Left lung (tissue), 10 donors: ENCODE measurements around the gene NTRK2. TPM values are rescaled to one million over a fixed set of nuclear protein-coding genes. Genes with fewer than 3 reads are reported as not detected.

Experiments used
- ATAC-seq: fragments of 200-7000 bp; cut with Tn5 transposase; one replicate; pipeline ENCODE4 v1.9.1; 2020; ENCODE audit warnings: moderate library complexity
- DNase-seq, 4 donors: peaks; one replicate each; pipeline ENCODE4 v3.0.0-alpha.2; 2013 to 2020
- H3K27ac ChIP-seq, 2 donors: fragments of 200-600 bp; sonication (generic) in 1 of 2; one replicate each; pipeline versions ENCODE4 v1.5.0 to v1.8.0; 2020 to 2021
- H3K27me3 ChIP-seq, 2 donors: fragments of 200-600 bp; sonication (generic) in 1 of 2; one replicate each; pipeline versions ENCODE4 v1.5.0 to v1.8.0; 2020 to 2021
- H3K36me3 ChIP-seq, 2 donors: fragments of 200-600 bp; sonication (generic) in 1 of 2; one replicate each; pipeline versions ENCODE4 v1.5.0 to v1.8.0; 2020 to 2021
- H3K4me1 ChIP-seq, 2 donors: fragments of 200-600 bp; one replicate each; pipeline ENCODE4 v1.8.0; 2021
- H3K4me3 ChIP-seq, 2 donors: fragments of 200-600 bp; sonication (generic) in 1 of 2; one replicate each; pipeline versions ENCODE4 v1.5.0 to v1.8.0; 2020 to 2021; ENCODE audit warnings: mild to moderate bottlenecking in 1 of 2
- H3K9me3 ChIP-seq, 2 donors: fragments of 200-600 bp; sonication (generic) in 1 of 2; one replicate each; pipeline versions ENCODE4 v1.5.0 to v1.8.0; 2020 to 2021
- CTCF ChIP-seq, 2 donors: fragments of 200-600 bp; sonication (generic) in 1 of 2; IDR thresholded peaks; one replicate each; pipeline versions ENCODE4 v1.5.0 to v1.8.0; 2021; ENCODE audit warnings: antibody characterized with exemption in 2 of 2
- intact Hi-C, 2 donors: fragments of 100-400 bp; cut with DNase I; formaldehyde crosslinking; loops; one replicate each; pipeline versions ENCODE4 v1.11.2 to v1.14.2; 2022
- polyA plus RNA-seq, 6 donors: library from polyadenylated mRNA; unstranded; fragments of 120-200 nt; gene quantifications; one replicate each; pipeline ENCODE4 v1.2.1, GENCODE V29; 2013; ENCODE audit not compliant: insufficient read length in 6 of 6
- total RNA-seq, 2 donors: library from RNA; stranded (reverse); fragmentation: NEBNext Ultra II Directional; extraction: Animal tissue kit (Norgen Biotek cat#: 25700); gene quantifications; one replicate each; pipeline ENCODE4 v1.2.1, GENCODE V29; 2021
- donor health status: DM: no; HTN: yes; CAD: no.
- donor health status: DM: no; HTN: no; CAD: no.

Gene NTRK2
- total and polyA plus RNA-seq, 8 donors: 0.29 to 3.8 (median 1.7) TPM

- Histone ChIP-seq H3K4me1 (peaks cover 0 to 8% of the 10 kb centered on the region in 2 donors), H3K27me3 (peaks cover 0 to 6% of the 10 kb centered on the region in 2 donors), H3K4me3 (no peak overlapping the region), H3K27ac (no peak overlapping the region), H3K9me3 (no peaks in the 10 kb centered on the region), H3K36me3 (no peaks in the 10 kb centered on the region)
- DNase-seq (no peak), ATAC-seq (no peak)
- TF ChIP-seq CTCF (IDR thresholded peaks at IDR 0.05): no peak
- intact Hi-C loops: loop anchor here in 1 of 2 donors (10.0 kb wide), 1 partner anchor 261 kb away; no protein-coding TSS in a partner anchor
These were observed 286.4 kb downstream of the NTRK2 start for GRCh38 chr9:84955971-84956370.

GRCh38 chr9:84959339-84959738 lies 289.8 kb downstream of the NTRK2 start:
- ATAC-seq: no peak
- Histone ChIP-seq H3K36me3 (no peaks in the 10 kb centered on the region), H3K4me1 (no peaks in the 10 kb centered on the region), H3K27me3 (peaks cover 0 to 6% of the 10 kb centered on the region in 2 donors), H3K27ac (no peak overlapping the region), H3K9me3 (no peaks in the 10 kb centered on the region), H3K4me3 (no peak overlapping the region)
- no peak for DNase-seq
- intact Hi-C loops: loop anchor here in 1 of 2 donors (10.0 kb wide), 1 partner anchor 265 kb away; no protein-coding TSS in a partner anchor
- no peak for TF ChIP-seq CTCF (IDR thresholded peaks at IDR 0.05)

GRCh38 chr9:84966876-84967830 lies 297.6 kb downstream of the NTRK2 start:
- no peak overlapping the region for H3K4me3 ChIP-seq
- H3K9me3 ChIP-seq: no peaks in the 10 kb centered on the region
- H3K36me3 ChIP-seq: no peaks in the 10 kb centered on the region
- H3K27me3 ChIP-seq: peaks cover 0 to 6% of the 10 kb centered on the region in 2 donors
- no peak for ATAC-seq
- no peaks in the 10 kb centered on the region for H3K4me1 ChIP-seq
- no peak overlapping the region for H3K27ac ChIP-seq
- intact Hi-C loops: no loop called here
- DNase-seq: no peak
- no peak for TF ChIP-seq CTCF (IDR thresholded peaks at IDR 0.05)

- Histone ChIP-seq H3K4me1 (no peaks in the 10 kb centered on the region), H3K27me3 (peaks cover 0 to 6% of the 10 kb centered on the region in 2 donors), H3K4me3 (no peak overlapping the region), H3K36me3 (no peaks in the 10 kb centered on the region), H3K9me3 (no peaks in the 10 kb centered on the region), H3K27ac (no peak overlapping the region)
- DNase-seq (no peak), ATAC-seq (no peak)
- intact Hi-C loops: no loop called here
- TF ChIP-seq CTCF (IDR thresholded peaks at IDR 0.05): no peak
These were observed 299.6 kb downstream of the NTRK2 start for GRCh38 chr9:84969084-84969483.

- no peak for DNase-seq
- TF ChIP-seq CTCF (IDR thresholded peaks at IDR 0.05): no peak
- intact Hi-C loops: no loop called here
- no peak for ATAC-seq
- Histone ChIP-seq H3K4me3 (no peak overlapping the region), H3K27ac (no peak overlapping the region), H3K36me3 (no peaks in the 10 kb centered on the region), H3K27me3 (peaks cover 0 to 6% of the 10 kb centered on the region in 2 donors), H3K4me1 (no peaks in the 10 kb centered on the region), H3K9me3 (no peaks in the 10 kb centered on the region)
These were observed 300.2 kb downstream of the NTRK2 start for GRCh38 chr9:84969736-84970135.
